ENCODE measurements around the gene UBE2L3. TPM values are rescaled to one million over a fixed set of nuclear protein-coding genes. Genes with fewer than 3 reads are reported as not detected.

UBE2L3 gene
- total and polyA plus RNA-seq, 2 of the 13 experiments (the other 11 are each of a cell fraction or from before 2014, with no cell fraction given): 30.2 to 58.1 TPM

GRCh38 chr22:21606775-21607174 is 39.3 kb downstream of the UBE2L3 start:
- ChIA-PET CTCF (ENCODE audit: low intra/inter-chr PET ratio, low total read pairs) (no interaction called here), POLR2A (interaction anchor here (0.6 kb wide), 1 partner anchor 39 kb away, joined by 3 read pairs; no protein-coding TSS in a partner anchor)
- BruUV-seq (replicated peaks): no TSS peak
- no peak overlapping the region for H3K27ac ChIP-seq (ENCODE audit: extremely low read length, insufficient read depth, low read length)
- H3K9ac ChIP-seq (ENCODE audit: insufficient read depth, low read depth, low read length): no peak overlapping the region
- peaks cover 11 to 46% of the 10 kb centered on the region in 2 experiments for H3K36me3 ChIP-seq (replicated peaks in 1 of 2; ENCODE audit: control insufficient read depth in 1 of 2, insufficient read depth in 2 of 2, low read length in 2 of 2)
- no peak overlapping the region for H3K4me3 ChIP-seq (replicated peaks in 1 of 3; ENCODE audit: insufficient read depth in 1 of 3, low read depth in 2 of 3, low read length in 3 of 3)
- 90% methylated on average over 6 of the region's 8 CpGs for WGBS (ENCODE audit: low lambda C conversion rate)
- H3K27me3 ChIP-seq (ENCODE audit: control insufficient read depth in 1 of 2, insufficient read depth in 2 of 2, low read length in 2 of 2): no peaks in the 10 kb centered on the region
- no peak overlapping the region for H3K4me2 ChIP-seq (ENCODE audit: low read depth, low read length)
- intact Hi-C loops (cut with micrococcal nuclease; ENCODE audit: unreplicated experiment): no loop called here
- H3K4me1 ChIP-seq (ENCODE audit: insufficient read depth, low read length): no peaks in the 10 kb centered on the region
- no peak for FAIRE-seq
- no peak; the same call in 2 of the 3 replicates for ATAC-seq
- no peak for TF ChIP-seq SOX6 (IDR thresholded peaks at IDR 0.05)
- TF ChIP-seq SOX6 (CRISPR knock-in tag; IDR thresholded peaks at IDR 0.05): no peak
- no peak for TF ChIP-seq DNMT3B (CRISPR knock-in tag; conservative IDR thresholded peaks at IDR 0.05)
- TF ChIP-seq MAF1 (CRISPR knock-in tag; IDR thresholded peaks at IDR 0.05; ENCODE audit: borderline replicate concordance): no peak
- no peak for TF ChIP-seq ZFP1 (CRISPR knock-in tag; IDR thresholded peaks at IDR 0.05)
- no peak for TF ChIP-seq ZNF580 (CRISPR knock-in tag; IDR thresholded peaks at IDR 0.05; ENCODE audit: borderline replicate concordance, low read depth)
- no peak for TF ChIP-seq ZNF710 (CRISPR knock-in tag; IDR thresholded peaks at IDR 0.05; ENCODE audit: borderline replicate concordance)
- TF ChIP-seq NR2C2 (CRISPR knock-in tag; IDR thresholded peaks at IDR 0.05; ENCODE audit: borderline replicate concordance): no peak
- TF ChIP-seq LRRFIP1 (CRISPR knock-in tag; conservative IDR thresholded peaks at IDR 0.05): no peak
- no peak for TF ChIP-seq ASH2L (IDR thresholded peaks at IDR 0.05; ENCODE audit: insufficient read length, low read depth, low read length)
- TF ChIP-seq YEATS4 (CRISPR knock-in tag; IDR thresholded peaks at IDR 0.05; ENCODE audit: borderline replicate concordance): no peak
- no peak for TF ChIP-seq ZNF800 (CRISPR knock-in tag; IDR thresholded peaks at IDR 0.05)
- no peaks in the 10 kb centered on the region for H3K9me3 ChIP-seq (ENCODE audit: low read length)
- peaks cover 66% of the 10 kb centered on the region for H3K79me2 ChIP-seq (ENCODE audit: insufficient read depth, low read length)
- in situ Hi-C loops (cut with HindIII; ENCODE audit: extremely low pct_ligation_motif_present, low pct_unique_long_range_greater_than_20kb): no loop called here
- no peak overlapping the region for H2AFZ ChIP-seq (ENCODE audit: low read length)
- no peak for DNase-seq (ENCODE audit: low spot score)
- peaks cover 17% of the 10 kb centered on the region for H4K20me1 ChIP-seq (ENCODE audit: insufficient read depth, low read length)
